Endothelial cell (in vitro differentiated cells): Measurements from ENCODE around the gene ZNF578. TPM values are rescaled to one million over a fixed set of nuclear protein-coding genes. Genes with fewer than 3 reads are reported as not detected.

Experiments
- DNase-seq: peaks from one replicate; pipeline ENCODE4 v3.0.0; 2021; ENCODE audit warnings: low spot score
- H3K27ac Mint-ChIP-seq: one replicate; pipeline ENCODE4 v1.8.0; 2021; ENCODE audit warnings: mixed read lengths, inconsistent platforms; ENCODE audit not compliant: unreplicated experiment
- H3K27me3 Mint-ChIP-seq: one replicate; pipeline ENCODE4 v1.8.0; 2021; ENCODE audit warnings: mild to moderate bottlenecking, moderate library complexity, mixed read lengths, inconsistent platforms; ENCODE audit not compliant: unreplicated experiment
- H3K36me3 Mint-ChIP-seq: one replicate; pipeline ENCODE4 v1.8.0; 2021; ENCODE audit warnings: mild to moderate bottlenecking, low read depth, mixed read lengths, inconsistent platforms; ENCODE audit not compliant: unreplicated experiment
- H3K4me1 Mint-ChIP-seq: one replicate; pipeline ENCODE4 v1.8.0; 2021; ENCODE audit warnings: mild to moderate bottlenecking, mixed read lengths, inconsistent platforms; ENCODE audit not compliant: unreplicated experiment
- H3K4me3 Mint-ChIP-seq: one replicate; pipeline ENCODE4 v1.8.0; 2021; ENCODE audit warnings: mild to moderate bottlenecking, mixed read lengths, inconsistent platforms; ENCODE audit not compliant: unreplicated experiment
- H3K9me3 Mint-ChIP-seq: one replicate; pipeline ENCODE4 v1.8.0; 2021; ENCODE audit warnings: mixed read lengths, inconsistent platforms; ENCODE audit not compliant: unreplicated experiment
- CTCF ChIP-seq: fragments of 200-600 bp; sonication (generic); IDR thresholded peaks from one replicate; pipeline ENCODE4 v1.5.0; 2021; ENCODE audit warnings: antibody characterized with exemption; ENCODE audit not compliant: unreplicated experiment
- long read RNA-seq: library from polyadenylated mRNA; unstranded; transcript quantifications from one replicate; pipeline ENCODE4 v2.0.0, GENCODE V29; 2020; ENCODE audit not compliant: unreplicated experiment
- total RNA-seq: library from RNA; stranded (reverse); fragmentation: NEBNext Ultra II Directional; extraction: Animal tissue kit (Norgen Biotek cat#: 25700); gene quantifications from one replicate; pipeline ENCODE4 v1.2.1, GENCODE V29; 2021; ENCODE audit not compliant: unreplicated experiment

ZNF578 gene
- 0.26 TPM for total RNA-seq
- long read RNA-seq, partial matches to known transcripts = 0 of 1 reads
- long read RNA-seq, other reads (novel, unspliced or antisense) = 1 of 1 reads

GRCh38 chr19:52453324-52454094 is at the start of gene ZNF578:
ZNF578 (plus strand) TSS chr19:52453553; CDS start chr19:52501846, 48,293 bp downstream.
- H3K27me3 Mint-ChIP-seq = peaks cover 6% of the 10 kb centered on the region
- no peak for DNase-seq
- peaks cover 44% of the 10 kb centered on the region for H3K9me3 Mint-ChIP-seq
- no peak within 1 kb of the TSS for H3K27ac Mint-ChIP-seq
- H3K4me1 Mint-ChIP-seq = no peaks in the 10 kb centered on the region
- peaks cover 25% of the 10 kb centered on the region for H3K36me3 Mint-ChIP-seq
- H3K4me3 Mint-ChIP-seq = no peak within 1 kb of the TSS
- TF ChIP-seq CTCF = no peak

GRCh38 chr19:52410276-52410675 is 43.1 kb upstream of the ZNF578 start:
- peaks cover 2% of the 10 kb centered on the region for H3K27me3 Mint-ChIP-seq
- no peak overlapping the region for H3K27ac Mint-ChIP-seq
- peaks cover 31% of the 10 kb centered on the region for H3K9me3 Mint-ChIP-seq
- no peaks in the 10 kb centered on the region for H3K4me1 Mint-ChIP-seq
- no peak overlapping the region for H3K4me3 Mint-ChIP-seq
- peaks cover 40% of the 10 kb centered on the region for H3K36me3 Mint-ChIP-seq
- no peak for DNase-seq
- TF ChIP-seq CTCF = no peak

GRCh38 chr19:52415711-52416110 is 37.6 kb upstream of the ZNF578 start:
- Mint-ChIP-seq H3K36me3 (peaks cover 30% of the 10 kb centered on the region), H3K4me1 (no peaks in the 10 kb centered on the region), H3K27me3 (peaks cover 2% of the 10 kb centered on the region), H3K9me3 (peaks cover 42% of the 10 kb centered on the region), H3K4me3 (no peak overlapping the region), H3K27ac (no peak overlapping the region)
- no peak for DNase-seq
- no peak for TF ChIP-seq CTCF

- Mint-ChIP-seq H3K27ac (no peak within 1 kb of the TSS), H3K9me3 (peaks cover 12% of the 10 kb centered on the region), H3K4me1 (no peaks in the 10 kb centered on the region), H3K27me3 (peaks cover 4% of the 10 kb centered on the region), H3K36me3 (peaks cover 27% of the 10 kb centered on the region), H3K4me3 (peak within 1 kb of the TSS; percentile 33)
- no peak for DNase-seq
- no peak for TF ChIP-seq CTCF
Measured at GRCh38 chr19:52428937-52429336, 24.4 kb upstream of the ZNF578 start, which contains the start of gene ZNF534. ZNF534 (plus strand) TSS chr19:52429148; CDS start chr19:52431475, 2,327 bp downstream.

- peaks cover 1% of the 10 kb centered on the region for H3K27me3 Mint-ChIP-seq
- H3K27ac Mint-ChIP-seq = no peak overlapping the region
- peaks cover 43% of the 10 kb centered on the region for H3K9me3 Mint-ChIP-seq
- peaks cover 8% of the 10 kb centered on the region for H3K36me3 Mint-ChIP-seq
- no peak for DNase-seq
- no peak overlapping the region for H3K4me3 Mint-ChIP-seq
- no peaks in the 10 kb centered on the region for H3K4me1 Mint-ChIP-seq
- no peak for TF ChIP-seq CTCF
Measured at GRCh38 chr19:52442179-52442578, 11.2 kb upstream of the ZNF578 start.
